ENCODE data around the gene GPC3. TPM values are rescaled to one million over a fixed set of nuclear protein-coding genes. Genes with fewer than 3 reads are reported as not detected.

The GPC3 gene
- total RNA-seq, 1 experiment from 2014 or later: not detected

DNA sequence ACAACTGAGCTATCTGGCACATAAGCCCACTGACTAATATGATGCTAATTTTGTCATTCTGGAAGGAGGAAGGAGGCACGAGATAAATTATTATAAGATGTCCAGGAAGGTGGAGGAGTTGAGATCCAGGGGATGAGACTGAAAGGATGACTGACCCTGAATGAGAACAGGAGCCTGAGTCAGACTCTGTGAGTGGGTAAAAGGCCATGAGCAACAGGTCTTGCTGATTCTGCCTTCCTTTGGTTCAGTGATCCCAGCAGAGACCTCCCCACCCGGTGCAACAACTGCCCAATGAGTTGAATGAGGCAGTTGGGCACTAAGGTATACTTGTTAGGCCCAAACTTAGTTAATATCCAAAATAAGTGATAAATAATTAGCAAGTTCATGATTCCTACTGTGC lies 332.0 kb downstream of the GPC3 start:
- Histone ChIP-seq H3K9ac (ENCODE audit: low read length) (no peak overlapping the region), H3K36me3 (ENCODE audit: insufficient read depth, low read length) (no peaks in the 10 kb centered on the region), H3K9me2 (replicated peaks; ENCODE audit: insufficient read depth, low read length) (no peaks in the 10 kb centered on the region), H3K9me3 (ENCODE audit: low read length) (no peaks in the 10 kb centered on the region), H4K20me1 (ENCODE audit: insufficient read depth, low read depth, low read length) (no peaks in the 10 kb centered on the region), H3K4me1 (ENCODE audit: low read length) (no peaks in the 10 kb centered on the region), H3K4me3 (ENCODE audit: low read length) (no peak overlapping the region), H3K27me3 (ENCODE audit: low read length) (no peaks in the 10 kb centered on the region), H2AFZ (ENCODE audit: low read length) (no peak overlapping the region), H3K27ac (ENCODE audit: low read length) (no peak overlapping the region), H3K4me2 (ENCODE audit: low read depth, low read length, poor library complexity, severe bottlenecking) (no peak overlapping the region), H3K79me2 (ENCODE audit: low read length) (no peaks in the 10 kb centered on the region)
- no peak for DNase-seq

DNA sequence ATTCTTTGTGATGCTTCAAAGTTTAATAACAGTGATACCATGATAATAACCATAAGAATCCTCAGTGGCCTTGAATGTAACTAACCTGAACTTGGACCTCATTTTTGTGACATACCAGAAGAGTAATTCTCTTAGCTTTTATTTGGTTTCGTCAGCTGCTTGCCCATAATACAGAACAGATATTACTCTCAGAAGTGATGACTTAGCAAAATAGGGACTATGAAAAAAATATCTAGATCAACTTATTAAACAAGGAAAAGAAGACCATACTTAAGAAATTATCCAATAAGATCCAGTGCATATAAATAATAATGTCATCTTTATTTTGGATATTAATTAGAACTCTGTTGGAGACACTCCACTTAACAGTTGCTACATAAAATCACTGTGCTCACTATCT lies 333.2 kb downstream of the GPC3 start:
- Histone ChIP-seq H3K9me3 (ENCODE audit: low read length) (no peaks in the 10 kb centered on the region), H3K79me2 (ENCODE audit: low read length) (no peaks in the 10 kb centered on the region), H3K4me2 (ENCODE audit: low read depth, low read length, poor library complexity, severe bottlenecking) (no peak overlapping the region), H3K27me3 (ENCODE audit: low read length) (no peaks in the 10 kb centered on the region), H2AFZ (ENCODE audit: low read length) (no peak overlapping the region), H3K36me3 (ENCODE audit: insufficient read depth, low read length) (no peaks in the 10 kb centered on the region), H3K4me1 (ENCODE audit: low read length) (no peaks in the 10 kb centered on the region), H3K27ac (ENCODE audit: low read length) (no peak overlapping the region), H3K9ac (ENCODE audit: low read length) (no peak overlapping the region), H3K4me3 (ENCODE audit: low read length) (no peak overlapping the region), H3K9me2 (replicated peaks; ENCODE audit: insufficient read depth, low read length) (no peaks in the 10 kb centered on the region), H4K20me1 (ENCODE audit: insufficient read depth, low read depth, low read length) (no peaks in the 10 kb centered on the region)
- DNase-seq: no peak

DNA sequence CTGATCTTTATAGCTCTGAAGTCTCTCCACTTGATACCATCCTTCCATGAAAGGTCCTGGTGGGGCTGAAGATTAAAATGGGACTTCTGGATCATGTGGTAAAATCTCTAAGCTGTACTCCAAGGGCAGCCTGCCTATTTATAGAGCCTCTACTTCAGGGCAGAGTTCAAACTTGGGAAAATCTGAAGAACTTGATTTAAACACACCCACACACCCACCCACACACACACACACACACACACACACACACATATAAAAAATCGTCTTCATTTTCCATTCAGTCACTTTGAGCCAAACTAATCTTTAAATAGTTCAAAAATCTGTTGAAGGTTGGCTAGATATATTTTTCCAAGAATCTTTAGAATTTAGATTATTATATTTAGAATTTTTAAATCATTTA lies 335.2 kb downstream of the GPC3 start:
- Histone ChIP-seq H3K27ac (ENCODE audit: low read length) (no peak overlapping the region), H3K4me3 (ENCODE audit: low read length) (no peak overlapping the region), H4K20me1 (ENCODE audit: insufficient read depth, low read depth, low read length) (no peaks in the 10 kb centered on the region), H3K79me2 (ENCODE audit: low read length) (no peaks in the 10 kb centered on the region), H3K9me2 (replicated peaks; ENCODE audit: insufficient read depth, low read length) (no peaks in the 10 kb centered on the region), H3K27me3 (ENCODE audit: low read length) (no peaks in the 10 kb centered on the region), H3K9ac (ENCODE audit: low read length) (no peak overlapping the region), H3K36me3 (ENCODE audit: insufficient read depth, low read length) (no peaks in the 10 kb centered on the region), H3K9me3 (ENCODE audit: low read length) (no peaks in the 10 kb centered on the region), H2AFZ (ENCODE audit: low read length) (no peak overlapping the region), H3K4me1 (ENCODE audit: low read length) (no peaks in the 10 kb centered on the region), H3K4me2 (ENCODE audit: low read depth, low read length, poor library complexity, severe bottlenecking) (no peak overlapping the region)
- no peak for DNase-seq

DNA sequence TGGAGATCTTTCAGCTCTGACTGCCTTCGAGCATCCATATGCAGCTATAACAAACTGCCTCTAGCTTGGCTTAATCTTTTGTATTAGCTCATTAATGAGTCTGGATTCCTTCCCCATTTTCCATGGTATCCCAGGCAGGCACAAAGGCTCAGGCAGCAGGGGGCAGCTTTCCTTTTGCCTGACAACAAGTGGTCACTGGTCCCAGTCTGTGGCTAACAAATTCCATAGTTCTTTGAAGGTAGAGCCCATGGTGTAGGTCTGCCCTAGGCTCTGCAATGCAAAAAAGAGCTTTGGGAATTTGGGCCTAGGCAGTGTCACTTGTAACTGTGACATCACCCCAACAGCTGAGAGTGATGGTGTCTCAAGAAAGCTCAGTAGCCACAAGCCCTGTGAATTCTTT lies 335.7 kb downstream of the GPC3 start:
- H3K27me3 ChIP-seq (ENCODE audit: low read length): no peaks in the 10 kb centered on the region
- no peaks in the 10 kb centered on the region for H3K36me3 ChIP-seq (ENCODE audit: insufficient read depth, low read length)
- no peaks in the 10 kb centered on the region for H3K79me2 ChIP-seq (ENCODE audit: low read length)
- H3K4me3 ChIP-seq (ENCODE audit: low read length): no peak overlapping the region
- H3K27ac ChIP-seq (ENCODE audit: low read length): no peak overlapping the region
- no peak for DNase-seq
- H2AFZ ChIP-seq (ENCODE audit: low read length): no peak overlapping the region
- no peaks in the 10 kb centered on the region for H4K20me1 ChIP-seq (ENCODE audit: insufficient read depth, low read depth, low read length)
- H3K9me3 ChIP-seq (ENCODE audit: low read length): no peaks in the 10 kb centered on the region
- H3K4me2 ChIP-seq (ENCODE audit: low read depth, low read length, poor library complexity, severe bottlenecking): no peak overlapping the region
- H3K9ac ChIP-seq (ENCODE audit: low read length): no peak overlapping the region
- no peaks in the 10 kb centered on the region for H3K4me1 ChIP-seq (ENCODE audit: low read length)
- H3K9me2 ChIP-seq (replicated peaks; ENCODE audit: insufficient read depth, low read length): no peaks in the 10 kb centered on the region

DNA sequence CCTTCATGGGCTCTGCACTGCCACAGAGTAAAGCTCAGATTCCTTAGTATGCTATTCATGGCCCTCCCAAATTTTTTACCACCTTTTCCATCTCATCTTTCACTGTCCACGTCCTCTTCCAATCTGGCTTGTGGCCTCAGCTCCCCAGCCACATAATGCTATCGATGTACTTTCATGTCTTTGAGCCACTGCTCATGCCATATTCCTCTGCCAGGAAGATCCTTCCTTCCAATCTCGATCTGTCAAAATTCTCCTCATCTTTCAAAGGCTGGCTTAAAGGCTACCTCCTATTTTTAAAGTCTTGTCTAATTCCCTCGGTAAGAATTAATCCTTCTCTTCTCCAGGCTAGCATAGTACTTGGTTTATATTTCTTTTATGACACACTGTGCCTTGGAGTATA lies 336.8 kb downstream of the GPC3 start:
- Histone ChIP-seq H4K20me1 (ENCODE audit: insufficient read depth, low read depth, low read length) (no peaks in the 10 kb centered on the region), H3K27ac (ENCODE audit: low read length) (no peak overlapping the region), H3K9ac (ENCODE audit: low read length) (no peak overlapping the region), H3K9me3 (ENCODE audit: low read length) (no peaks in the 10 kb centered on the region), H3K4me3 (ENCODE audit: low read length) (no peak overlapping the region), H3K36me3 (ENCODE audit: insufficient read depth, low read length) (no peaks in the 10 kb centered on the region), H3K4me2 (ENCODE audit: low read depth, low read length, poor library complexity, severe bottlenecking) (no peak overlapping the region), H3K27me3 (ENCODE audit: low read length) (no peaks in the 10 kb centered on the region), H3K4me1 (ENCODE audit: low read length) (no peaks in the 10 kb centered on the region), H3K9me2 (replicated peaks; ENCODE audit: insufficient read depth, low read length) (no peaks in the 10 kb centered on the region), H2AFZ (ENCODE audit: low read length) (no peak overlapping the region), H3K79me2 (ENCODE audit: low read length) (no peaks in the 10 kb centered on the region)
- DNase-seq: no peak

DNA sequence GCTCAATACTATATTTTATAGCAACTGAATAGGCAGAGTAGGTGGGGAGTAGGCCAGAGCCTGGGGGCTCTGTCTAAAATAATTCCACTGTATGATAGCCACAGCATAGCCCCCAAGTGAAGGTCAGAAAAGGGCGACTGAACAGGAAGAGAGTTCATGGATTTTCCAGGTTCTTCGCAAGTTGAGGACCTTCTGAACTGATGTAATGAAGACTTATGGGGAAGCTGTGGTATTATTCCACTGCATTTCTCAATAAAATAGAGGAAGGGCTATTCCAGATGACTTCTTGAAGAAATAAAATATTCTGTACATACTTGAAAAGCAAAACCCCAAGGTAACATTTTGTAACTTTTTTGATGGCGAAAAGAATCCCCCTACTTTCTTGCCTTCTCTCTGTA lies 338.7 kb downstream of the GPC3 start:
- Histone ChIP-seq H3K9me3 (ENCODE audit: low read length) (no peaks in the 10 kb centered on the region), H3K9ac (ENCODE audit: low read length) (no peak overlapping the region), H3K9me2 (replicated peaks; ENCODE audit: insufficient read depth, low read length) (no peaks in the 10 kb centered on the region), H2AFZ (ENCODE audit: low read length) (no peak overlapping the region), H3K79me2 (ENCODE audit: low read length) (no peaks in the 10 kb centered on the region), H3K27ac (ENCODE audit: low read length) (no peak overlapping the region), H3K4me3 (ENCODE audit: low read length) (no peak overlapping the region), H3K27me3 (ENCODE audit: low read length) (no peaks in the 10 kb centered on the region), H3K4me2 (ENCODE audit: low read depth, low read length, poor library complexity, severe bottlenecking) (no peak overlapping the region), H4K20me1 (ENCODE audit: insufficient read depth, low read depth, low read length) (no peaks in the 10 kb centered on the region), H3K36me3 (ENCODE audit: insufficient read depth, low read length) (no peaks in the 10 kb centered on the region), H3K4me1 (ENCODE audit: low read length) (no peaks in the 10 kb centered on the region)
- no peak for DNase-seq

DNA sequence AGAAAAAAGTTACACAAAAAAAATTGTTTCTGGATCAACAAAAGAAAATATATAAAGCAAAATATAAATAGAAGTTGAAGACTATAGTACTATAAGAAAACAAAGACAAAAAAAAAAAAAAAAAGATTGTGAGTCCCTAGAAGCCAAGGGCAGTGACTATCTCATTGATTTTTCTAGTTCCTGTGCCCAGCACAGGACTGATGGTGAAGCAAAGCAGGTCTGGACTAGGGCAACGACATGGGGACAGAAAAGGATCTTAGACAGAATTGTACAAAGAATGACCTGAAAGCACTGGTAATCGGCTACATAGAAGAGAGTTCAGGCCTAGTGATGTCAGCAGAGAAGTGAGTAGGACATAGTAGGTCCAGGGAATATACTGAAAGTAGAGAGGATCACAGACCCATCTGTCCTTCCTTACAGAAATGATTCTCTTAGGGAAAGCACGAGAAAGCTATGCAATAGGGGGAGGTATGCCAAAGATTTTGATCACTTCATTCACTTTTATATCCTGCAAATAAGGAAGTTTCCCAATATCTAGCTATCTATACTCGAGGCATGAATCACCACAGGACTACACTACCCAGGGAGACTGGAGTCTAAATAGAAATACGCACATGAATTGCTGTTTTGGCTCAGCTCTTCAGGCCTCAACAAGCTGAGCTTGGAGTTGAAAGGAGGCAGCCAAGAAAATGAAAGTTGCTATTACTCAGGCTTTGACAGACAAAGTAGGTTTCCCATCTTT lies 339.2 kb downstream of the GPC3 start:
- Histone ChIP-seq H3K4me1 (ENCODE audit: low read length) (no peaks in the 10 kb centered on the region), H3K27ac (ENCODE audit: low read length) (no peak overlapping the region), H4K20me1 (ENCODE audit: insufficient read depth, low read depth, low read length) (no peaks in the 10 kb centered on the region), H3K36me3 (ENCODE audit: insufficient read depth, low read length) (no peaks in the 10 kb centered on the region), H2AFZ (ENCODE audit: low read length) (no peak overlapping the region), H3K79me2 (ENCODE audit: low read length) (no peaks in the 10 kb centered on the region), H3K9me3 (ENCODE audit: low read length) (no peaks in the 10 kb centered on the region), H3K9me2 (replicated peaks; ENCODE audit: insufficient read depth, low read length) (no peaks in the 10 kb centered on the region), H3K27me3 (ENCODE audit: low read length) (no peaks in the 10 kb centered on the region), H3K9ac (ENCODE audit: low read length) (no peak overlapping the region), H3K4me2 (ENCODE audit: low read depth, low read length, poor library complexity, severe bottlenecking) (no peak overlapping the region), H3K4me3 (ENCODE audit: low read length) (no peak overlapping the region)
- DNase-seq: no peak

DNA sequence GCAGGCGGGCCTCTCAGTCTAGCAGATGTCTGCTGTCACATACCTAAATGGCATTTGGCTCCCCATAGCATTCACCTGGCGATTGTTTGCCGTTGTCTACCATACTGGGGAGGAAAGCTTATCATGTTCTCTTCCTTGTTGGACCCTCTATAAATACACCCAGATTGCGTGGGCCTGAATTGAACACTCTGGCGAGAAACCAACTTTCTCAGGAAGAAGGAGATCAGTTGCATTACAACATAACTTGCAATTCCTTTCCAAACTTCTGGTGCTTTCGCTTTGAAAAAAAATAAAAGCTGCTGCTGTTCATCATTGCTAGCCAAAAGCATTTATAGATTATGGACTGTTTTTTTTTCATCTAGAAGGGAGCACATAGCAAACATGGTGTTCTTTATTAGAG lies 340.1 kb downstream of the GPC3 start:
- H2AFZ ChIP-seq (ENCODE audit: low read length): no peak overlapping the region
- no peaks in the 10 kb centered on the region for H4K20me1 ChIP-seq (ENCODE audit: insufficient read depth, low read depth, low read length)
- H3K9me2 ChIP-seq (replicated peaks; ENCODE audit: insufficient read depth, low read length): no peaks in the 10 kb centered on the region
- no peak overlapping the region for H3K27ac ChIP-seq (ENCODE audit: low read length)
- H3K4me2 ChIP-seq (ENCODE audit: low read depth, low read length, poor library complexity, severe bottlenecking): no peak overlapping the region
- H3K27me3 ChIP-seq (ENCODE audit: low read length): no peaks in the 10 kb centered on the region
- no peak for DNase-seq
- no peak overlapping the region for H3K4me3 ChIP-seq (ENCODE audit: low read length)
- H3K36me3 ChIP-seq (ENCODE audit: insufficient read depth, low read length): no peaks in the 10 kb centered on the region
- no peaks in the 10 kb centered on the region for H3K4me1 ChIP-seq (ENCODE audit: low read length)
- no peaks in the 10 kb centered on the region for H3K79me2 ChIP-seq (ENCODE audit: low read length)
- H3K9me3 ChIP-seq (ENCODE audit: low read length): no peaks in the 10 kb centered on the region
- H3K9ac ChIP-seq (ENCODE audit: low read length): no peak overlapping the region
